ENCODE measurements around the gene PLXNA4. TPM values are rescaled to one million over a fixed set of nuclear protein-coding genes. Genes with fewer than 3 reads are reported as not detected.
"Not testable (repeated sequence)": the region's sequence is repeated elsewhere in the genome, so short reads cannot be mapped to it uniquely, and the experiment has no call there.

PLXNA4 gene
- total RNA-seq, 1 donor from 2014 or later = 5.2 TPM

DNA sequence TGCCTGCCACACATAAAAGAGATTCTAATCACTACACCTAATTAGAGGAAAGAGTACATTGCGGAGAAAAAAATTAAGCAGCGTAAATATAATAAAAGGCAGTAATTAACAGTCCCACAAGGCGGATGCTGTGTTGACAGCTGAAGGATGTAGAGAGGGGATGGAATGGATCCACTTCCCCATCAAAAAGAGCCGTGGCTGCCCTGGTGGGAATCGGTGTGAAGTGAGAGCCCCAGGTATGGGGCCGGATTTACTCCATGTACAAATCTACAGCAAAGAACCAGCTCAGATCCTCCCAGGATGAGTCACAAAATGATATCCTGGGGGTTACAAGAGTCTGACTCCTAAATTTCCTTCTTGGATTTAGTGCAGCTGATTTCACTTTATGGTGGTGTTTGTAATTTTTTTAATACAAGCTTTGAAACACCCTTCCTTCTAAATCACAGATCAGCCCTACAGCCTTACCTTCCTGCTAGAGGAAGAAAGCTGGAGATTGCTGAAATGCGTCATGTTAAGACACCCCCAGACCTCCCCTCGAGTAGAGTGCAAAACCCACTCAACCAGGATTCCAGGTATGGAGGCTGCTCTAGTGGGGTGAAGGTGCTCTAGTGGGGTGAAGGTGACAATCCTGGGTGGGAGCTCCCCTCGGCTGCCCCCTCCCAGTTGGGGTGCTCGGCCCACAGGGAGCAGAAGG is 398.4 kb downstream of the PLXNA4 start:
- H3K4me1 Mint-ChIP-seq = no peaks in the 10 kb centered on the region
- TF ChIP-seq, protein P1, sequence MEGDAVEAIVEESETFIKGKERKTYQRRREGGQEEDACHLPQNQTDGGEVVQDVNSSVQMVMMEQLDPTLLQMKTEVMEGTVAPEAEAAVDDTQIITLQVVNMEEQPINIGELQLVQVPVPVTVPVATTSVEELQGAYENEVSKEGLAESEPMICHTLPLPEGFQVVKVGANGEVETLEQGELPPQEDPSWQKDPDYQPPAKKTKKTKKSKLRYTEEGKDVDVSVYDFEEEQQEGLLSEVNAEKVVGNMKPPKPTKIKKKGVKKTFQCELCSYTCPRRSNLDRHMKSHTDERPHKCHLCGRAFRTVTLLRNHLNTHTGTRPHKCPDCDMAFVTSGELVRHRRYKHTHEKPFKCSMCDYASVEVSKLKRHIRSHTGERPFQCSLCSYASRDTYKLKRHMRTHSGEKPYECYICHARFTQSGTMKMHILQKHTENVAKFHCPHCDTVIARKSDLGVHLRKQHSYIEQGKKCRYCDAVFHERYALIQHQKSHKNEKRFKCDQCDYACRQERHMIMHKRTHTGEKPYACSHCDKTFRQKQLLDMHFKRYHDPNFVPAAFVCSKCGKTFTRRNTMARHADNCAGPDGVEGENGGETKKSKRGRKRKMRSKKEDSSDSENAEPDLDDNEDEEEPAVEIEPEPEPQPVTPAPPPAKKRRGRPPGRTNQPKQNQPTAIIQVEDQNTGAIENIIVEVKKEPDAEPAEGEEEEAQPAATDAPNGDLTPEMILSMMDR (IDR thresholded peaks at IDR 0.05; ENCODE audit: unreplicated experiment) = no peak
- no peaks in the 10 kb centered on the region for H3K9me3 Mint-ChIP-seq
- no peak overlapping the region for H3K27ac Mint-ChIP-seq
- no peak for DNase-seq (ENCODE audit: low spot score in 2 of 2, unreplicated experiment in 2 of 2)
- peaks cover 9% of the 10 kb centered on the region for H3K27me3 Mint-ChIP-seq (ENCODE audit: low read depth)
- no peak overlapping the region for H3K4me3 Mint-ChIP-seq
- no peaks in the 10 kb centered on the region for H3K36me3 Mint-ChIP-seq

DNA sequence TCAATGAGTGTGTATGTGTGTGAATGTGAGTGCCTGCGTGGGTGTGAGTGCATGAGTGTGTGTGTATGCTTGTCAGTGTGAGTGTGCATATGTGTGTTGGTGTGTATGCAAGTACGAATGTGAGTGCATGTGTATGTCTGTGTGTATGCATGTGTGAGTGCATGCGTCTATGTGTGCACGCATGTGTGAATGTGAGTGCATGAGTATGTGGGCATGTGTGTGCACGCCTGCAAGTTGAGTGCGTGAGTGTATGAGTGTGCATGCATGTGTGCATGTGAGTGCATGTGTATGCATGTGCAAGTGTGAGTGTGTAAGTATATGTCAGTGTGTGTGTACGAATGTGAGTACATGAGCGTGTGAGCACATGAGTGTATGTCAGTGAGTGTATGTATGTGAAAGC is 399.6 kb downstream of the PLXNA4 start:
- Mint-ChIP-seq H3K9me3 (no peaks in the 10 kb centered on the region), H3K27me3 (ENCODE audit: low read depth) (peaks cover 18% of the 10 kb centered on the region), H3K36me3 (no peaks in the 10 kb centered on the region), H3K27ac (no peak overlapping the region), H3K4me1 (no peaks in the 10 kb centered on the region), H3K4me3 (no peak overlapping the region)
- DNase-seq (ENCODE audit: low spot score in 2 of 2, unreplicated experiment in 2 of 2) = no peak
- TF ChIP-seq, protein P1 (IDR thresholded peaks at IDR 0.05; ENCODE audit: unreplicated experiment) = no peak

- H3K9me3 Mint-ChIP-seq = no peaks in the 10 kb centered on the region
- no peak overlapping the region for H3K27ac Mint-ChIP-seq
- peaks cover 54% of the 10 kb centered on the region for H3K27me3 Mint-ChIP-seq (ENCODE audit: low read depth)
- H3K36me3 Mint-ChIP-seq = no peaks in the 10 kb centered on the region
- H3K4me1 Mint-ChIP-seq = no peaks in the 10 kb centered on the region
- no peak for DNase-seq (ENCODE audit: low spot score in 2 of 2, unreplicated experiment in 2 of 2)
- TF ChIP-seq, protein P1 (IDR thresholded peaks at IDR 0.05; ENCODE audit: unreplicated experiment) = no peak
- no peak overlapping the region for H3K4me3 Mint-ChIP-seq
Measured at GRCh38 chr7:132171130-132171576, 405.1 kb downstream of the PLXNA4 start.

DNA sequence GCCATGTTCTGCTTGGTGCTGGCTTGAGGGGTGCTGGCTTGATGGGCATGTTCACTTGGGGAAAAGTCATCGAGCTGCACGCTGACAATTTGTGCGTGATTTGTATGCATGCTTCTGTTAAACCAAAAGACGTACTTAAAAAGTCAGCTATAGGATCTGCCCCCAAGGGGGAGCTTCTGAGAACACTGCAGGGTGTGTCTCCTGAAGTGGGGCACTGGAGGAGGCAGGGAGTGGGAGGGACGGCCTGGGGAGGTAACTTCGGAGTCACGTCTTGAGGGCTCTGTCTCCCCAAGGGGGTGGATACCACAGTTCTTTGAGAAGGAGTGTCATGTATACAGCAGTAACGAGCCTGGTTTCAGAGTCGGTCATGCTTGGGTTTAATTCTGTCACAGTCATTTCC is 406.5 kb downstream of the PLXNA4 start:
- no peak overlapping the region for H3K27ac Mint-ChIP-seq

DNA sequence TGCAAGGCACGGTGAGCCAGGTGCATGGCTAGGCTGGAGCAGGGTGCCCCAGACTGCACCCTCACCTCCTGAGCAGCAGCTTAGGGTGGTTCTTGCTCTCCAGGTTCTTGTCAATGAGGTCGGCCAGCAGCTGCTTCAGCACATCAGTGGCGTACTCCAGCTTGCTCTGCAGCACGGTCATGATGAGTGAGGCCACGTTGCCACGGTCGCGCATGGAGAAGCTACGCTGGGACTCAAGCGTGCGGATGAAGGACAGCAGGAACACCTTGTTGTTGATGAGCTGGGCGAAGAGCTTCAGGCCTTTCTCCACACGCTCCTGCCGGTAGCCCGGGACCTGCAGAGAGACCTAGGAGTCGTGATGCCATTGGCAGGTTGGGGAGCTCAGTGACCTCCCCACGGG is 408.0 kb downstream of the PLXNA4 start:
- H3K27ac Mint-ChIP-seq = no peak overlapping the region
- H3K4me1 Mint-ChIP-seq = peaks cover 7% of the 10 kb centered on the region
- no peak for DNase-seq (ENCODE audit: low spot score in 2 of 2, unreplicated experiment in 2 of 2)
- peaks cover 56% of the 10 kb centered on the region for H3K27me3 Mint-ChIP-seq (ENCODE audit: low read depth)
- no peaks in the 10 kb centered on the region for H3K36me3 Mint-ChIP-seq
- H3K9me3 Mint-ChIP-seq = no peaks in the 10 kb centered on the region
- TF ChIP-seq, protein P1 (IDR thresholded peaks at IDR 0.05; ENCODE audit: unreplicated experiment) = no peak
- H3K4me3 Mint-ChIP-seq = no peak overlapping the region

More for the DNA sequence above, 406.5 kb downstream of the PLXNA4 start:
- H3K27me3 Mint-ChIP-seq (ENCODE audit: low read depth) = peaks cover 51% of the 10 kb centered on the region
- TF ChIP-seq, protein P1 (IDR thresholded peaks at IDR 0.05; ENCODE audit: unreplicated experiment) = no peak
- DNase-seq (ENCODE audit: low spot score in 2 of 2, unreplicated experiment in 2 of 2) = no peak
- H3K9me3 Mint-ChIP-seq = no peaks in the 10 kb centered on the region
- peaks cover 4% of the 10 kb centered on the region for H3K4me1 Mint-ChIP-seq
- no peaks in the 10 kb centered on the region for H3K36me3 Mint-ChIP-seq
- no peak overlapping the region for H3K4me3 Mint-ChIP-seq

DNA sequence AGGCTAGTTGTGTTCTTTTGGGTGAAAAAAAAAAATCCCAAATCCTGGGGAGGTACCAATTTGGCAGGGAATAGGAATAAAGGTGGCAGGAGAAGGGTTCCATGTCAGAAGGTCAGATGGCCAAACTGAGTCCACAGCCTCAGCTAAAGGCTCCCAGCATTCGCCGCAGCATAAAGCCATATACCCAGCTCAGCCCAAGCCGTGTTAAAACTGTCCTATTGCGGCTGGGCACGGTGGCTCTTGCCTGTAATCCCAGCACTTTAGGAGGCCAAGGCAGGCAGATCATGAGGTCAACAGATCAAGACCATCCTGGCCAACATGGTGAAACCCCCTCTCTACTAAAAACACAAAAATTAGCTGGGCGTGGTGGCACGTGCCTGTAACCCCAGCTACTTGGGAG is 410.6 kb downstream of the PLXNA4 start:
- not testable (repeated sequence) for H3K9me3 Mint-ChIP-seq; H3K4me3 Mint-ChIP-seq; DNase-seq (ENCODE audit: low spot score in 2 of 2, unreplicated experiment in 2 of 2); H3K36me3 Mint-ChIP-seq; H3K27ac Mint-ChIP-seq
- H3K27me3 Mint-ChIP-seq (ENCODE audit: low read depth) = peaks cover 54% of the 10 kb centered on the region
- peaks cover 28% of the 10 kb centered on the region for H3K4me1 Mint-ChIP-seq
